Lower leg skin (tissue), 3 donors: Measurements from ENCODE around the gene DMD.

ENCODE experiments used
- CTCF ChIP-seq, 3 donors: fragments of 450-650 bp; IDR thresholded peaks; one replicate each; pipeline ENCODE4 v1.5.1; 2016; ENCODE audit warnings: antibody characterized with exemption in 3 of 3, mild to moderate bottlenecking in 3 of 3, moderate library complexity in 2 of 3
- POLR2A ChIP-seq, 2 donors: fragments of 450-650 bp; IDR thresholded peaks; one replicate each; pipeline ENCODE4 v1.6.1; 2016 to 2017; ENCODE audit warnings: antibody characterized with exemption in 2 of 2, mild to moderate bottlenecking in 1 of 2, moderate library complexity in 1 of 2

- TF ChIP-seq POLR2A (IDR thresholded peaks at IDR 0.05) = no peak
- no peak for TF ChIP-seq CTCF (IDR thresholded peaks at IDR 0.05)
Measured at GRCh38 chrX:31110657-31111056, 2100.7 kb downstream of the DMD start.
